HUDEP-2 (cell line): Measurements from ENCODE around the gene MYEOV.
A peak's percentile ranks its signal among the peaks of the same experiment; 100 is the strongest.

Experiments
- DNase-seq, 76 experiments: peaks; one replicate each; lab custom pipeline; 2025; ENCODE audit not compliant: unreplicated experiment in 76 of 76; lab: John Stamatoyannopoulos, UW

Gene MYEOV

DNA sequence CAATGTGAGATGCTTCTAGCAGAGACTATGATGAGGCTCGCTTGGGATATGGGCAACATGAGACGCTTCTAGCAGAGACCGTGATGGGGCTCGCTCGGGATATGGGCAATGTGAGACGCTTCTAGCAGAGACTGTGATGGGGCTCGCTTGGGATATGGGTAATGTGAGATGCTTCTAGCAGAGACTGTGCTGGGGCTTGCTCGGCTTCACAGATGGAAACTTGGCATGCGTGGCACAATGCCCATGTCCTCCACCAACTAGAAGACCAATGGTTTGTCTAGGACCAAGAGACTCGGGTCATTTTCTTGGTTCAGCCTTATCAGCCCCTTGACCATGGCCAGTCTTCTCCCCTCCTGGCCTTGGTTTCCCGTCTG is 7.1 kb downstream of the MYEOV start:
- no peak for DNase-seq

DNA sequence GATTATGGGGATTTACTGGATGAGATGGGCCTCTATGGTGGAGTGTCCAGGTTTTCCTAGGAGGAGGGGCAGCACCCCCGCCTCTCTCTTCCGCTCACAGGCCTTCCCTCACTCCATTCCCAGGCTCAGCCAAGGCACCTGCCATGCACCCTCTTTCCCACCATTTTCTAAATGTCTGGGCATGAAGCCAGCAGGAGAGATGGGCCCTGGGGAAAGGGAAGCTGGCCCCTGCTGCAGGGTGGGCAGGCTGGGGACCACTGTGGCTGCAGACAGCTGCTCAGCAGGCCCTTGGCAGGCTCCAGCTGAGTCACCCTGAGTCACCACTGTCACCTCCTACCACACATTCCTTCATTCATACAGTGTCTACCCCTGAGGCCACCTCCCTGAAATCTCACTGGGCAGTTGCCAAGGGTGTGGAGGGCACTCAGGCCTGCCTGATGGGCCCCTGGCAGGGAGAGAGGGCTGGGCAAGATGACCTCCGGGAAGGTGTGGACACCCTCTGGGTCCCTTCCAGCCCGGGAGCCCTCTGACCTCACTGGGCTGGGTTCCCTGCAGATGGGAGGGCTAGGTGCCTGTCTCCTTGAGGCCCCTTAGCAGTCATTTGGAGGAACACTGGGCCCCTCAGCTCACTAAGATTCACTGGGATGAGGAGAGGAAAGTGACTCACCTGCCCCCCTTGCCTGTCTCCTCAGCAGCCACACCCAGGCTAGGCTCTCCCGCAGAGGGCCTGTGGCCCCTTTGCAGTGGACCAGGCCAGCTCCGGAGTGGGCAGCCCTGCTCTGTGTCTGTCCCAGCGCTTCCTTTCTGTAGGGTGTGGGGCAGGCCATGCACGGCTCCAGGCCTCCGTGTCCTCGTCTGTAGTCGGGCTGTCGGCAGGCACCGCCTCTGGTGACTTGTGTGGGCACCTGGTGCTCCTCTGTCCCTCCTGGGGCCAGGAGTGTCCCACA is 7.8 kb downstream of the MYEOV start:
- DNase-seq: peak in 68 of 76 experiments; percentile 24 to 86 (median 62)

DNA sequence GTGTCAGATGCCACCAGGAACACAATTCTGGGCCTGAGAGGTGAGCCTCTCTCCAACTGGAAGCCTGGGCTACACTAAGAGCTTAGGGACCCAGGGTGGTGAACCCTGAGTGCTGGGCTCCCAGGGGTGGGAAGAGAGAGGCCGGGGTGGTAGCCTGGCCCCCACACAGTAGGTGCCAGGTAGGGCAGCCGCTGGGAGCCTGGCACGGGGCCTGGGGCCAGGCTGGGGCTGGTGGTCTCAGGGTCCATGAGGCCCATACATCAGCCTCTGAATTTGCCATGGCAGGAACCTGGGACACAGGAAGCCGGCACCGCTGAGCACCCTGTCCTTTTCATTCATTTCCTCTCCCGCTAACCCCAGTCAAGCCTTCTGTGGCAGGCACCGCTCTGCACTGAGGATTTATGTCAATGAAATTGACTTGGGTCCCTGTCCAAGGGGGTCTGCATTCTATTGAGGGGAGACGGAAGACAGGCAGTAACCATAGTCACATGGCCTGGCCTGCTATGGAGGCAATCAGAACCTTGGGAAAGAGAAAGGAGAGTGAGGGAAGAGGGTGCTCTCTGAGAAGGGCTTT is 8.6 kb downstream of the MYEOV start:
- no peak for DNase-seq

DNA sequence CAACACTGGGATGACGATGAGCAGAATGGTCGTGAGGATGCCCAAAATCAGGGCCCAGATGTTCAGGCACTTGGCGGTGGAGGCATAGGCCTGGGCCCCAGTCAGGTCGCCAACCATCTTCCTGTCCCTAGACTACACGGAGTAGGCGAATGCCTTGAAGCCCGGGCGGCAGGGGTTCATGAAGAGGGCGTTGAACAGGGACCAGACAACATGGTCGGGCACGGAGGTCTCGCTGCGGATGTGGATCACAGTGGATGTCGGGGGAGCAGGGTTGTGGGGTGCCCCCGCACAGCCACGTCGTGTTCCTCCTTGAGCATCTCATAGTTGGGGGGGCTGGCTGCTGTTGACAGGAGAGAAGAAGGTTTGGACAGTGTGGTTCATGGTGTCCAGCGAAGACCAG is 9.5 kb downstream of the MYEOV start:
- DNase-seq: no peak

DNA sequence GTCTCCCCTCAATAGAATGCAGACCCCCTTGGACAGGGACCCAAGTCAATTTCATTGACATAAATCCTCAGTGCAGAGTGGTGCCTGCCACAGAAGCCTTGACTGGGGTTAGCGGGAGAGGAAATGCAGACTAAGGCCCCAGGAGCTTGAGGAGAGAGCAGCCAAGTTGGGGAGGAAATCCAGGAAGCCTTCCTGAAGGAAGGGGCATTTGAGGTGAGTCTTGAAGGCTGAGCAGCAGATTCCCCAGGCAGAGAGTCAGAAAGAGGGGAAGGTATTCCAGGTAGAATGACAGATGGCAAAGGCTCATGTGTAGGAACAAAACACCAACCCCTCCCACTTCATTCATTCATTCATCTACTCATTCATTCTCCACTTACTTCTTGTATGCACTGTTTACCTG is 10.3 kb downstream of the MYEOV start:
- DNase-seq: no peak

DNA sequence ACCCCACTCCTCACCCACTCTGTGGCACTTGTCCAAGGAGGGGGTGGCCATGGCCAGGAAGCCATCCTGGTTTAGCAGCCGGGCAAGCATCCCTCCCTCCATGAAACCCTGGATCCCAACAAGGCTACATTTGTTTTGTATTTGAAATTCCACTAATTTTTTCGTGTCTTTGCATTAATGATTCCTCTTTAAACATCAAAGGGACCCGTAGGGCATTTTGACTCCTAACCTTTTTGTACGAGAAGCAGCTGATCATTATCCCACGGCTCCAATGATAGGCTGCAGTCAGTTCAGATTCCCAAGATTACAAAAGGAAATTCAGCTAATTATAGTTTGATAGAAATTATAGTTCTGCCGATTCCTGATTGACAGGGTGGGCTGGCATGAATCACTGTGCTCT is 10.7 kb downstream of the MYEOV start:
- no peak for DNase-seq

DNA sequence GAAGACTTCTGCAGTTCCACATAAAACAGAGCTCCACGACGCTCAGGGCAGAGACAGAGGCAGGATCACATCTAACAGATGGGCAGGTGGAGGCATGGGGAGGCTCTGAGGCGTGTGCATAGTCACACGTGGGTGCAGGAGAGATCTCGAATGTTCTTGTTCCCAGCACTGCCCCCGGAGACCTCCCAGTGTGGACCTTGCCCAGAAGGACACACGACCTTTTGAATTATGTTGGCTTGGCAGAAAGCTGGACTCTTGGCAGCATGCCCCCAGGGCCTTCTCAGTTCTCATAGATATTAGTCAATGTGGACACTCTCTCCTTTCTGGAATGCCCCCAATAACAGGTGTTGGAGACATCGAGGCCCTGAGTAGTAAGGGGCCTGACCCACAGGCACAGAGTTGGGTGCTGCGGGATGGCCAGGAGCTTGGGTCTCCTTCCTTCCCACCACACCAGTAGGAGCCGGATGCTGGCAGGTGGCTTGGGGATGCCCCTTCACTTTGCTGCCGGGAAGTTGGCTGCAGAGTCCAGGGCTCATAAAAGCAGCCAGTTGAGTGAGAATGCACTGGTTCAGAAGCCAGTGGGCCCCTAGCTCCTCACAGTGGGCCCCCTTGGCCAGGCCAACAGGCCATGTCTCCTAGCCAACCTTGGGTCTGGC is 12.1 kb downstream of the MYEOV start:
- DNase-seq: no peak

DNA sequence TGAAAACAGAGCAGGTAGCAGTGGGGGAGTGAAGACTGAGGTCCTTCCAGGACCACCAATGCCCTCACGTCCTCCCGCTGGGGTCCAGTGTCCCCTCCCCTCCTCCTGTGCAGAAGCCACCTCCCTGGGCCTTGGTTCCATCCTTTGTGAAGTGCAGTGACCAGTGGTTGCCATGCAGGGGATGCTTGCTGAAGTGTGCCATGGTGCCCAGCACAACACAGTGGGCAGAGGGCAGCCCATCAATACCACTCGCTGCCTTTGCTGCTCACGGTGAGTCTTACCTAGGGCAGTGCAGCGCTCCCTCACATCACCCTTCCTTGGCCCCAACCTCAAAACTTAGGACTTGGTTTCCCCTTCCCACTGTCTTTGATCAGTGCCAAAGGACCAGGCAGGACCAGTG is 12.9 kb downstream of the MYEOV start:
- DNase-seq: no peak

DNA sequence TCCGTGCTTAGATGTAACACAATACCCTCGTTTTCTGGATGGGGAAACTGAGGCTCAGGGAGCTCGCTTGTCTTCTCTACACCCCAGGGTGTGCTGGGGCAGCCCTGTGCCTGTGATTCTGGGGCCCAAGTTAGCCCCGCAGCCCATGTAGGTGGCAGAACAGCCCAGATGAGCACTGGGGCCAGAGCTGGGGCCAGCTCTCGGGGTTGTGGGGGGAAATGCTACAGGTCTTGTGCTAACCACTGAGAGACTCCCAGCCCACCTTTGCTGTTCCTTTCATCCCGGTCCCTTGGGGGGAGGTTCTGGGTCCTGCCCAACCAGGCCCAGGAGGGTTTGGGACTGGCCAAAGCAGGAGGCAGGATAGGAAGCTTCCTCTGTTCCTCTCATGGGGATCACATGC is 13.5 kb downstream of the MYEOV start:
- no peak for DNase-seq

DNA sequence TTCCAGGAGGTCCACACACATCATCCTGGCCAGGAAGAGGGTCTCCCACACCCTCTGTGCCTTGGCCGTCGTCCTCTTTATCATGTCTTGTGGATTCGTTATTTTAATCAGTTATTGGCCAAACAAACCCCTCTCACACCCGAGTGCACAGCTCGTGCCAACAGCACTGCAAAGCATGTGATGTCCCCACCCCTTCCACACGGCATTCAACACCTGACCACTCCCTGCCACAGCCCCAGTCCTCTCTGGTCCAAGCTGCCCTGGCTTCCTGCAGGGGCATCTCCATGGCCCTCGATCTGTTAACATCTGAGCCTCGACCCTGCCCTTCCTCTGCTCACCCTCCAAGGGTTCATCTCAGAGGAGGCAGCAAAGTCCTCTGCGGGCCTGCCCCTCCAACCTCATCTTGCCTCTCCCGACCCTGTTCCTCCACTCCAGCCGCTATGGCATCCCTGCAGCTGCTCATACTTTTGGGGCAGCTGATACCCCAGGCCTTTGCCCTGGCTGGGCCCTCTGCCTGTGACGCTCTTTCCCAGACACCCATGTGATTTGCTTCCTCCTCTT is 14.0 kb downstream of the MYEOV start:
- peak in 6 of 76 experiments; percentile 9 to 26 (median 15) for DNase-seq

DNA sequence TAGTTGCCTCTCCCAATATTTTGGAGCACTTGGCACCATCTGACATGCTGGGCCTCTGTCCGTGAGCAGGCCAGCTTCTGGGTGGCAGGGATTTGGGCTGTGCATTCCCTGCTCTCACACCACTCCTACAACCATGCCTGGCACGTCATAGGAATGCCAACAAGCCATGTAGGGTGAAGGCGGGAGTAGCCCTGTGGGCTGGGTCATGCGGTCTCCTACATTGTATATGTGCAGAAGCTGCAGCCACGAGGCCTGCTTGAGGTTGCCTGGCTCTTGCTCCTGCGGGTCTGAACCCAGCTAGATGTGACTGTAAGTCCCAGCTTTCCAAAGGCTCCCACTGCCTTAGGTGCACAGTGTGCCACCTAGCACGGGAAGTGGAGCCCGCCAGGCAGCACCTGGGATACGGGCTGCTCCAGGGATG is 14.5 kb downstream of the MYEOV start:
- DNase-seq: no peak

DNA sequence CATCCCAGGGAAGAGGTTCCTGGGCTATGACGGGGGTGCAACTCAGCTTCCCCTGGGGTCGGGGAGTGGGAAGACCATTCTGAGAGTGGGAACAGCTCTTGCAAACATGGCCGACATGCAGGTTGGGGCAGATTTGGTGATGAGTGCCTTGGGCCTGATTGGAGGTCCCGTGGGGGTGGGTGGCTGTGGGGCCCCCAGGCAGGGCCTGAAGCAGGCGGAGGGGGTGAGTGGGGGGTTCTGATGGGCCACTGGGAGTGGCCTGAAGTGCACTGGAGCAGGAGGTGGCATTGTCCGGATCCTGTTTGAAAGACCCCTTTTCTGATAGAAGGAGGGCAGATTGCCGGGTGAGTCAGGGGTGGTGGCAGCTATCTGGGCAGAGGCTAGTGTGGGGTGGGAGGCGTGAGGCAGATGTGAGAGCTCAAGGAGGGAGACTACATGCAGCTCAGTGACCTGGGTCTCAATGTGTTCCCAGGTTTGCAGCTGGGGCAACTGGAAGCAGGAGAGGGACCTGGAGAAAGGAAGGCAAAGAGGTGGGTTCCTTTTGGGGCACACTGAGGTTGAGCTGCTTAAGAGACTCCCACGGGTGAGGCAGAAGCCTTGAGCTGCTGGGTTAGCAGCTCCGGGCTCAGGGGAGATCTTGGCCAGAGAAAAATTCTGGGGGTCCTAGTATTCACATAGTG is 15.1 kb downstream of the MYEOV start:
- no peak for DNase-seq

DNA sequence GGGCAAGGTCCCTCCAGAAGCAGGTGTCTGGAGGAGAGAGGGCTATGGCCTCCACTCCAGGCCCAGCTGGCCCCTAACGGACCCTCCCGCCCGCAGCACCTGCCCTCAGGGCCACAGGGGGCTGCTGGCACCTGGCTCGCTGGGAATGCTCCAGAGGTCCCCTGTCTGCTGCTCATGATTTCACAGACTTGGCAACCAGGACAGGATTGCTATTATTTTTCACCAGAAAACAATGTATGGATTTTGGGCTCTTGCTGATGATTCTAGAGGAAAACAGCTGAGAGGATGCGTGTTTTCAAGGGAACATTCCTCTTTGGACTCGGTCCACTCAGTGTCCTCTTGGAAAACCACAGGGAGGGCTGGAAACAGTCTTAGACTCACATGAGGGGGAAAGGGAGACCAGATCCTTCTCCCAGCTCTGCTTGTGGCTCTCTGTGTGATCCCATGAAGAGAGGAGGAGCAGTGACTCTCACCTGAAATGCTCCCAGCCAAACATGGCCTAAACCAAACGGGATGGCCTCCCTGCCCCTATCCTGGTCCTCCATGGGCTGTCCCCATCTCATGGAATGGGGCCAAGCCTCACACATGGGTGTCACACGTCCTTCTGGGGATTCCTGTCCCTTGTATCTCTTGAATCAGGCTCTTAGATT is 15.8 kb downstream of the MYEOV start:
- DNase-seq: no peak

DNA sequence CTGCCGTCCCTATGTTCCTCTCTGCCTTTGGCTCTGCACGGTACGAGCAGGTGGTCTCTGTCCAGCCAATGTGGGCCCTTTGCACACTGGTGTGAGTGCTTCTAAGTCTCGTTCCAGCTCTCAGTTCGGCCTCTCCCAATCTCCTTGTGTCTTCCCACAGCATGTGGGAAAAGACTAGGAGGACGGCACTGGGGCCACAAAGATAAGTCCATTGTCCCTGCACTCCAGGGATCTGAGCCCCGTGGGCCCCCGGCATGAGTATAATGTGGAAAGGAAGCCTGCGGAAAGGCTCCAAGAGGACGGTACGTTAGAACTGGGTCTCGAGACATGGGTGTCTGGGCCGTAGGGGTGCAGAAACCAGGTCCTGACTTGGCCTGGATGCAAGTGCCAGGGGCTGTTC is 16.4 kb downstream of the MYEOV start:
- DNase-seq: no peak

DNA sequence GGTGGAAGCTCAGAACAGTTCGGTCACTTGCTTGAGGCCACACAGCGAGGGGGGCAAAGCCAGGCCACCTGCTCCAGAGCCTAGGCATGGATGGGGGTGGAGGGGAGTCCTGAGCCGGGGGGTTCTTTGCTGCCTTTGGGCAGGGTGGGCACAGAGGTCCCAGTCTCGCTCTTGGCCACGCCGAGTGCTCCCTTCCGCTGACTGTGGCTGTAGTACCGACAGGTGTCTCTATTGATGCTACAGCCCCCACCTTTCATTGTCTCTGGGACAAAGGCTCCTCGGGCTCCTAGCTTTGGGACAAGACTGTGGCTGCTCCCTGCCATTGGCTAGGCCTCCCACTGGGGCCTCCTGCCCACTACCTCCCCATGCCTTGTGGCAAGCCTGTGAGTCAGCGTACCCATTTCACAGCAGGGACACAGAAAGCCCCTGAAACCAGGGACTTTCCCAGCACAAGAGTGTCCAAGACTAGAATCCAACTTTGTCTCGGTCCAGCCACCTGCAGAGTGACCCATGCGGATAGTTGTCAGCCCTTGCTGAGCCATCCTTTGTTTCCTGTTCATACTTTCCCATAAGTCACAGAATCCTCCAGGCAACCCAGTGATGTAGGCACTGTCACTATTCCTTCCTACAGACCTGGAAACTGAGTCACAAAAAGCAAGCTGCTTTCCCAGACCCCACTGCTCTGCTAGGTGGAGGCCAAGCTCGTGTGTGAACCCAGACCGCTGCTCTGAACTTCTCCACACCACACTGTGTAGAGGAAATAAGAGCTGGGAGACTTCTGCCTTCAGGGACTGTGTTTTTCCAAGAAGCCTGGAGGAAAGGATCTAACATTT is 17.2 kb downstream of the MYEOV start:
- DNase-seq: no peak

DNA sequence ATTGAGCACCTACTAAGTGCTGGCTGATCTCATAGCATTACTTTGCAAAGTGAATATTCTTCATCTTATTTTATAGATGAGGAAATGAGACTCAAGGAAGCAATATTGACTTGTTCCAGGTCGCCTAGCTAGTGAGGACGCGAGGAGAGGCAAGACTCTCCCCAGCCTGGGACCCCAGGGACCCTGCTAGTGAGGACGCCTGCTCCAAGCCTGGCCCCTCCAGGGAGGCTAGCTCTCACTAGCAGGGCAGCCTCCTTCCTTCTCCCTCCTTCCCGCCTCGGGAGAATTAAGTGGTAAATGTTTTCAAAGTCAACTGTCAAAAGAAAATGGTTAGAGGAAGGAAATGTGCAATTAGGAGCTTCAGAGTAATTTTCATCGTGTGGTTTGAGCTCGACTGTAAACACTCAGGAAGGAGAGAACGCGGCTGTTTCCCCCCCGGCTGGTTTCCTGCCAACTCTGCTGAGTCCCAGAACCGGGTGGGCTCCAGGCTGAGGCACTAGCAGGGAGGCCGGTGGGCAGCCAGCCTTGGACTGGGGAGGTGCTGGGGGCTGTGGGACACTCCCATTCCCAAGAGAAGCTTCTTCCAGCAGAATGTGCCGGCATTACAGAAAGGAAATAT is 17.9 kb downstream of the MYEOV start:
- no peak for DNase-seq

DNA sequence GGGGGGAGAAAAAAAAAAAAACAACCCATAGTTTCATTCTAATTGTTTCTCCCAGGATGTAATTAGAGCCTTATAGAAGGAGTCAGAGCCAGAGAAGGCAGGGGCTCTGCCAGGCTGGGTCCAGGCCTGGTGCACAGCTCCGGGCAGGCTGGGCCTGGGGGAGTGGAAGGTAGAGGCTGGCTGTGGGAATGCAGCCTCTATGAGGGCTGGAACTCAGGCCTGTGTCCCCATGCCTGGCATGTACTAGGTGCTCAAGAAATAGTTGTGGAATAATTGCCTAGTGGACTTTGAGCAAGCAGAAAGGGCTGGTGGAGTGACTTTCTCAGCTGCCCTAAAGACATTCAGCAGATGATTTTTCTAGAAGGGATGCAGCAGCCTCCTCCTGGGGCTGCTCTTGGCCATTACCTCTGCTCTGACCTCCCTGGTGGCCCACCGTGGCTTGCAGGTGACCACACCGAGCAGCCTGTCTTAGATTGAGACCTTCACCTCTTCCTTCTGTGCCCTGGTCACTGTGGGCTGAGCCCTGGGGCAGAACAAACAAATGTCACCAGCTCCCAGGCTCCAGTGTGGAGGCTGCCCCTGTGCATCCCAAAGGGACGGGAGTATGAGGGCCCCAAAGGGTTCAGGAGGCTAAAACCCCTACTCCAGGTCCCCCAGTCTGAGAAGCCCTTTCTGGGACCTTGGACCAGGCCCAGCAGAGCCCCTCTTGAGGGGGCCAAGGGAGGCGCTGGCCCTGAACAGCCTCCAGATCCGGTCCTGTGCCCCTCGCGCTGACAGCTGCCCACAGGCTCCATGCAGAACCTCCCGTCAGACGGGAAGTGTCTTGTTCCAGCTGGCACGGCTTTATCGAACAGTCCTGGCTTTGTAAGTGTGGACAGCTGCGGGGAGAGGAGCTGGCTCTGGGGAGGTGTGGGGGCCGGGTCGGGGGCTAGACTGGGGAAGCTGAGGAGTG is 18.8 kb downstream of the MYEOV start:
- DNase-seq: no peak

DNA sequence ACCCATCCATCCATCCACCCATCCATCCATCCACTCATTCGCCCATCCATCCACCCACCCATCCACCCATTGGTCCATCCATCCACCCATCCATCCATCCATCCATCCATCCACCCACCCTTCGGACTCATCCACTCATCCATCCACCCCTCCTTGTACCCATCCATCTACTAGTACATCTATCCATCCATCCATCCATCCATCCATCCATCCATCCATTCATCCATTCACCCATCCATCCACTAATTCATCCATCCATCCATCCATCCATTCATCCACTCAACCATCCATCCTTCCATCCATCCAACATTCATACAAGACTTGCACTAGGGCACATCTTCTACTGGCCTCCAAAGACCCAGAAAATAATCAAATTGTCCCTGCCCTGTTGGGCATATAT is 20.0 kb downstream of the MYEOV start:
- DNase-seq: no peak
